Hepatocyte (in vitro differentiated cells): Measurements from ENCODE around the gene KCNE3. TPM values are rescaled to one million over a fixed set of nuclear protein-coding genes. Genes with fewer than 3 reads are reported as not detected.

Source experiments
- DNase-seq: peaks from one replicate; pipeline ENCODE4 v3.0.0-alpha.2; 2016; ENCODE audit warnings: low spot score
- H2AFZ ChIP-seq: fragments of 200-600 bp; sonication (generic); 2 replicates; pipeline ENCODE4 v1.6.0; 2016; ENCODE audit warnings: antibody characterized with exemption, mild to moderate bottlenecking
- H3K27ac ChIP-seq: fragments of 200-600 bp; sonication (generic); 2 replicates; pipeline ENCODE4 v1.5.1; 2016; ENCODE audit warnings: mild to moderate bottlenecking
- H3K27me3 ChIP-seq: fragments of 200-600 bp; sonication (generic); 2 replicates; pipeline ENCODE4 v1.6.1; 2016
- H3K36me3 ChIP-seq: fragments of 200-600 bp; sonication (generic); replicated peaks from 2 replicates; pipeline ENCODE4 v1.5.1; 2016; ENCODE audit warnings: low read depth; ENCODE audit not compliant: insufficient read depth
- H3K4me1 ChIP-seq: fragments of 200-600 bp; sonication (generic); 2 replicates; pipeline ENCODE4 v1.5.1; 2016; ENCODE audit warnings: mild to moderate bottlenecking, moderate library complexity; ENCODE audit not compliant: insufficient read depth
- H3K4me2 ChIP-seq: fragments of 200-600 bp; sonication (generic); 2 replicates; pipeline ENCODE4 v1.6.0; 2016
- H3K4me3 ChIP-seq: fragments of 200-600 bp; sonication (generic); 2 replicates; pipeline ENCODE4 v1.5.1; 2016; ENCODE audit warnings: mild to moderate bottlenecking
- H3K79me2 ChIP-seq: fragments of 200-600 bp; sonication (generic); 2 replicates; pipeline ENCODE4 v1.6.0; 2017; ENCODE audit warnings: mild to moderate bottlenecking
- H3K9me2 ChIP-seq: fragments of 200-600 bp; sonication (generic); replicated peaks from 2 replicates; pipeline ENCODE4 v1.6.0; 2017; ENCODE audit warnings: mild to moderate bottlenecking; ENCODE audit not compliant: insufficient read depth
- H3K9me3 ChIP-seq: fragments of 200-600 bp; sonication (generic); 2 replicates; pipeline ENCODE4 v1.5.1; 2016; ENCODE audit warnings: low read depth, mild to moderate bottlenecking
- H4K20me1 ChIP-seq: fragments of 200-600 bp; sonication (generic); 2 replicates; pipeline ENCODE4 v1.6.0; 2016; ENCODE audit warnings: mild to moderate bottlenecking; ENCODE audit not compliant: insufficient read depth, poor library complexity, severe bottlenecking
- EZH2 ChIP-seq: fragments of 200-600 bp; sonication (generic); IDR thresholded peaks from 2 replicates; pipeline ENCODE4 v1.6.1; 2016; ENCODE audit warnings: antibody characterized with exemption, mild to moderate bottlenecking, borderline replicate concordance
- EZH2phosphoT487 ChIP-seq: fragments of 200-600 bp; sonication (generic); IDR thresholded peaks from one replicate; pipeline ENCODE4 v1.6.1; 2018; ENCODE audit warnings: antibody characterized with exemption, mild to moderate bottlenecking, low read depth, moderate library complexity; ENCODE audit not compliant: unreplicated experiment, severe bottlenecking
- WGBS: methylation state at CpG from one replicate; pipeline ENCODE4 v1.1.6; 2016; ENCODE audit warnings: low lambda C conversion rate; ENCODE audit errors: missing lambda C conversion rate; 5-methylcytosine and 5-hydroxymethylcytosine counted together
- polyA plus RNA-seq: library from polyadenylated mRNA; unstranded; fragments of >200 nt; fragmentation: Nextera tagmentation; extraction: Ambion mirVana; gene quantifications from 2 replicates; pipeline ENCODE4 v1.2.1, GENCODE V29; 2016
- small RNA-seq: library from RNA; depleted of rRNA; stranded (forward); fragments of <200 nt; gene quantifications from one replicate; pipeline ENCODE3, GENCODE V24; 2014
- total RNA-seq: library from RNA; depleted of rRNA; stranded (reverse); fragments of >200 nt; gene quantifications from 2 replicates; pipeline ENCODE4 v1.2.3, GENCODE V29; 2014
- TF ChIP-seq, protein P1 (sequence below): fragments of 200-600 bp; sonication (generic); IDR thresholded peaks from 2 replicates; pipeline ENCODE4 v1.5.1; 2016; ENCODE audit warnings: antibody characterized with exemption, mild to moderate bottlenecking; ENCODE audit not compliant: poor library complexity

The KCNE3 gene
- total and polyA plus RNA-seq, 2 experiments from 2014 or later = 8.7 to 18.6 TPM

DNA sequence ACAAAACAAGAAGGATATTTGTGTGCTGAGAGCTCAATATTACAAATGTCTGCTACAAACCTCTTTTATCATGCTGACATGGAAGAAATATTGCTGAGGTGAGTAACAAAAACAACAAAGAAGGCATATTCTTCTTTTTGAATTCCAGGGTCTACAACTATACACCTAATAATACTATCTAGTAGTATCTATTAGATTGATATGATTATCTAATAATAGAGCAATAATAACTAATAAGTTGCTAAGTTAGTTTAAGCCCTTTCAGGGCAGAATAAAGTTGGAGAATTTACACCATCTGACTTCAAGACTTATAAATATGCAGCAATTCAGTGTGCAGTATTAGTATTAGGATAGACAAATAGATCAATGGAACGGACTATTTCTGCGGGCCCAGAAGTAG is 57.7 kb downstream of the KCNE3 start:
- H2AFZ ChIP-seq = no peak overlapping the region
- H3K27me3 ChIP-seq = no peaks in the 10 kb centered on the region
- no peak overlapping the region for H3K4me2 ChIP-seq
- H4K20me1 ChIP-seq = no peaks in the 10 kb centered on the region
- DNase-seq = no peak
- no peaks in the 10 kb centered on the region for H3K9me2 ChIP-seq
- no peaks in the 10 kb centered on the region for H3K9me3 ChIP-seq
- no peaks in the 10 kb centered on the region for H3K4me1 ChIP-seq
- H3K79me2 ChIP-seq = no peaks in the 10 kb centered on the region
- TF ChIP-seq EZH2 = no peak
- TF ChIP-seq, protein P1, sequence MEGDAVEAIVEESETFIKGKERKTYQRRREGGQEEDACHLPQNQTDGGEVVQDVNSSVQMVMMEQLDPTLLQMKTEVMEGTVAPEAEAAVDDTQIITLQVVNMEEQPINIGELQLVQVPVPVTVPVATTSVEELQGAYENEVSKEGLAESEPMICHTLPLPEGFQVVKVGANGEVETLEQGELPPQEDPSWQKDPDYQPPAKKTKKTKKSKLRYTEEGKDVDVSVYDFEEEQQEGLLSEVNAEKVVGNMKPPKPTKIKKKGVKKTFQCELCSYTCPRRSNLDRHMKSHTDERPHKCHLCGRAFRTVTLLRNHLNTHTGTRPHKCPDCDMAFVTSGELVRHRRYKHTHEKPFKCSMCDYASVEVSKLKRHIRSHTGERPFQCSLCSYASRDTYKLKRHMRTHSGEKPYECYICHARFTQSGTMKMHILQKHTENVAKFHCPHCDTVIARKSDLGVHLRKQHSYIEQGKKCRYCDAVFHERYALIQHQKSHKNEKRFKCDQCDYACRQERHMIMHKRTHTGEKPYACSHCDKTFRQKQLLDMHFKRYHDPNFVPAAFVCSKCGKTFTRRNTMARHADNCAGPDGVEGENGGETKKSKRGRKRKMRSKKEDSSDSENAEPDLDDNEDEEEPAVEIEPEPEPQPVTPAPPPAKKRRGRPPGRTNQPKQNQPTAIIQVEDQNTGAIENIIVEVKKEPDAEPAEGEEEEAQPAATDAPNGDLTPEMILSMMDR = no peak
- TF ChIP-seq EZH2phosphoT487 = no peak
- 96% methylated on average over 2 of the region's 2 CpGs for WGBS
- no peak overlapping the region for H3K4me3 ChIP-seq
- no peaks in the 10 kb centered on the region for H3K36me3 ChIP-seq
- H3K27ac ChIP-seq = no peak overlapping the region

Small RNA genes within 50 kb of the gene (small RNA-seq; reads per million reads assigned to genes)
- not detected for gene CYCSP27

Other genes with a start within 250 kb of the KCNE3 start
- 1.3 and 1.4 TPM in 2 replicates for gene P4HA3, start 155.9 kb downstream of the KCNE3 start, total RNA-seq
- 2.3 and 2.9 TPM in 2 replicates for gene P4HA3, start 155.9 kb downstream of the KCNE3 start, polyA plus RNA-seq
- 10.0 and 12.6 TPM in 2 replicates for gene PGM2L1, start 69.1 kb downstream of the KCNE3 start, total RNA-seq
- gene PGM2L1, start 69.1 kb downstream of the KCNE3 start, polyA plus RNA-seq = 6.7 and 7.7 TPM in 2 replicates
- gene LIPT2, start 26.2 kb upstream of the KCNE3 start, total RNA-seq = 9.8 and 14.3 TPM in 2 replicates
- 9.2 and 12.4 TPM in 2 replicates for gene LIPT2, start 26.2 kb upstream of the KCNE3 start, polyA plus RNA-seq
- gene POLD3, start 125.0 kb upstream of the KCNE3 start, total RNA-seq = 10.8 and 11.0 TPM in 2 replicates
- 8.3 and 13.8 TPM in 2 replicates for gene POLD3, start 125.0 kb upstream of the KCNE3 start, polyA plus RNA-seq